Parathyroid adenoma (tissue), 2 donors: ENCODE results near the gene OLFML2B.

ENCODE experiments used
- H2AFZ ChIP-seq: fragments of 300-600 bp; sonication (generic); one replicate; pipeline ENCODE4 v1.7.0; 2017; ENCODE audit warnings: antibody characterized with exemption, mild to moderate bottlenecking
- H3K27ac ChIP-seq: fragments of 300-600 bp; sonication (generic); one replicate; pipeline ENCODE4 v1.7.0; 2017
- H3K27me3 ChIP-seq: fragments of 300-600 bp; sonication (generic); one replicate; pipeline ENCODE4 v1.7.0; 2017; ENCODE audit warnings: low read length; ENCODE audit not compliant: control insufficient read depth, insufficient read depth
- H3K36me3 ChIP-seq: fragments of 300-600 bp; sonication (generic); one replicate; pipeline ENCODE4 v1.7.0; 2017; ENCODE audit warnings: low read length; ENCODE audit not compliant: control insufficient read depth, insufficient read depth
- H3K4me1 ChIP-seq: fragments of 300-600 bp; sonication (generic); one replicate; pipeline ENCODE4 v1.7.0; 2017; ENCODE audit warnings: control low read depth
- H3K4me2 ChIP-seq: fragments of 300-600 bp; sonication (generic); one replicate; pipeline ENCODE4 v1.7.0; 2017; ENCODE audit warnings: low read length
- H3K4me3 ChIP-seq: fragments of 300-600 bp; sonication (generic); one replicate; pipeline ENCODE4 v1.7.0; 2017; ENCODE audit warnings: low read depth, low read length
- H3K79me2 ChIP-seq: fragments of 300-600 bp; sonication (generic); one replicate; pipeline ENCODE4 v1.7.0; 2017; ENCODE audit warnings: control low read depth
- H3K9ac ChIP-seq: fragments of 300-600 bp; sonication (generic); one replicate; pipeline ENCODE4 v1.7.0; 2017; ENCODE audit warnings: mild to moderate bottlenecking
- H3K9me3 ChIP-seq: fragments of 300-600 bp; sonication (generic); one replicate; pipeline ENCODE4 v1.7.0; 2017; ENCODE audit warnings: low read length; ENCODE audit not compliant: control insufficient read depth
- TF ChIP-seq, protein P1 (sequence below): fragments of 300-600 bp; sonication (generic); IDR thresholded peaks from one replicate; pipeline ENCODE4 v1.7.0; 2017; ENCODE audit warnings: antibody characterized with exemption, mild to moderate bottlenecking
- donor health status: primary hyperparathyroidism.

Gene OLFML2B

DNA sequence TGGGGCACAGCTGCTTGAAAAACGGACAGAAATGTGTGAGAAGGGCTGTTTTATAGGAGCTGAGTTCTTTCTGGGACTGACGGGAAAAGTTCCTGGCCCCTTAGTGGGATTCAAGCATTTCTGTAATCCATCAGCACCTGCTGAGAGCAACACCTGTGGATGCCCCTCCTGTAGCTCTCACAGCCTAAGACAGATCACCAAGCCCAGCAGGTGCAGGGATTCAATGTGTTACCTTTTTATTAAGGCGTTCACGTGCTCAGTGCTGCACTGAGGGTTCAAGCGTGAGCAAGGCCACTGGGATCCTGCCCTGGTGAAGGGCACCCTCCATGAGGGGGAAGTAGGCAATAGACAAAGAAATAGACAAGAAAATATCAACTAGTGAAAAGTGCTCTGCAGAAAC, 14.9 kb downstream of the OLFML2B start:
- no peak overlapping the region for H2AFZ ChIP-seq
- no peak overlapping the region for H3K27ac ChIP-seq
- no peaks in the 10 kb centered on the region for H3K36me3 ChIP-seq
- no peaks in the 10 kb centered on the region for H3K27me3 ChIP-seq
- H3K4me2 ChIP-seq = no peak overlapping the region
- no peaks in the 10 kb centered on the region for H3K79me2 ChIP-seq
- TF ChIP-seq, protein P1, sequence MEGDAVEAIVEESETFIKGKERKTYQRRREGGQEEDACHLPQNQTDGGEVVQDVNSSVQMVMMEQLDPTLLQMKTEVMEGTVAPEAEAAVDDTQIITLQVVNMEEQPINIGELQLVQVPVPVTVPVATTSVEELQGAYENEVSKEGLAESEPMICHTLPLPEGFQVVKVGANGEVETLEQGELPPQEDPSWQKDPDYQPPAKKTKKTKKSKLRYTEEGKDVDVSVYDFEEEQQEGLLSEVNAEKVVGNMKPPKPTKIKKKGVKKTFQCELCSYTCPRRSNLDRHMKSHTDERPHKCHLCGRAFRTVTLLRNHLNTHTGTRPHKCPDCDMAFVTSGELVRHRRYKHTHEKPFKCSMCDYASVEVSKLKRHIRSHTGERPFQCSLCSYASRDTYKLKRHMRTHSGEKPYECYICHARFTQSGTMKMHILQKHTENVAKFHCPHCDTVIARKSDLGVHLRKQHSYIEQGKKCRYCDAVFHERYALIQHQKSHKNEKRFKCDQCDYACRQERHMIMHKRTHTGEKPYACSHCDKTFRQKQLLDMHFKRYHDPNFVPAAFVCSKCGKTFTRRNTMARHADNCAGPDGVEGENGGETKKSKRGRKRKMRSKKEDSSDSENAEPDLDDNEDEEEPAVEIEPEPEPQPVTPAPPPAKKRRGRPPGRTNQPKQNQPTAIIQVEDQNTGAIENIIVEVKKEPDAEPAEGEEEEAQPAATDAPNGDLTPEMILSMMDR = no peak
- no peaks in the 10 kb centered on the region for H3K4me1 ChIP-seq
- H3K9ac ChIP-seq = no peak overlapping the region
- no peak overlapping the region for H3K4me3 ChIP-seq
- no peaks in the 10 kb centered on the region for H3K9me3 ChIP-seq

- no peak overlapping the region for H2AFZ ChIP-seq
- H3K36me3 ChIP-seq = no peaks in the 10 kb centered on the region
- no peak overlapping the region for H3K9ac ChIP-seq
- no peak overlapping the region for H3K27ac ChIP-seq
- H3K27me3 ChIP-seq = no peaks in the 10 kb centered on the region
- no peak overlapping the region for H3K4me3 ChIP-seq
- TF ChIP-seq, protein P1 = no peak
- no peak overlapping the region for H3K4me2 ChIP-seq
- no peaks in the 10 kb centered on the region for H3K9me3 ChIP-seq
- H3K79me2 ChIP-seq = no peaks in the 10 kb centered on the region
- H3K4me1 ChIP-seq = no peaks in the 10 kb centered on the region
Observed at GRCh38 chr1:162007466-162007865, 16.2 kb downstream of the OLFML2B start.

- Histone ChIP-seq H3K79me2 (no peaks in the 10 kb centered on the region), H3K4me1 (no peaks in the 10 kb centered on the region), H3K4me2 (no peak overlapping the region), H3K27me3 (no peaks in the 10 kb centered on the region), H3K9me3 (no peaks in the 10 kb centered on the region), H3K27ac (no peak overlapping the region), H2AFZ (no peak overlapping the region), H3K36me3 (no peaks in the 10 kb centered on the region), H3K9ac (no peak overlapping the region), H3K4me3 (no peak overlapping the region)
- TF ChIP-seq, protein P1 = no peak
Observed at GRCh38 chr1:162006081-162006480, 17.6 kb downstream of the OLFML2B start.

DNA sequence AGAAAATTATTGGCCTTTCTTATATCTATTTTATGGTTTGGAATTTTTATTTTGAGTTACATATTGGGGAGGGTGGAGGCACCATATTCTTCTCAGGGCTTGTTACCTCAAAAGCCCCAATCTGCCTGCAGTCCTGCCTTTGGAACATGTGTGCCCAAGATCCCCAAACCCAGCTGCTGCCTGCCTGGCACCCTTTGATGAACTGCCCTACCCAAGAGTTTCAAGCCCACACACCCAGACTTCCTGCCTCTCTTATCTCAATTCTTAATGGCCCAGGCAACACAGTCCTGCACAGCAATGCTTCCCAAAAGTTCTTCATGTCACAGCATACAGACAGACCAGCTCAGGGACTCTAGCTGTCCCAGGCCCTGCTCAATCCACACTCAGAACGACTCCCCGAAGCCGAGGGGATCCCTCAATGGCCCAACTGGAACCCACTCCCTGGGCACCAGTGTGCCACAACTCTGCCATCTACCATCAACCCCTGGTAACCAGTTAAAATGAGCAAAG, 19.2 kb downstream of the OLFML2B start:
- no peak overlapping the region for H3K4me2 ChIP-seq
- H3K4me1 ChIP-seq = no peaks in the 10 kb centered on the region
- H3K79me2 ChIP-seq = no peaks in the 10 kb centered on the region
- H3K9me3 ChIP-seq = no peaks in the 10 kb centered on the region
- no peaks in the 10 kb centered on the region for H3K27me3 ChIP-seq
- no peaks in the 10 kb centered on the region for H3K36me3 ChIP-seq
- H2AFZ ChIP-seq = no peak overlapping the region
- no peak overlapping the region for H3K27ac ChIP-seq
- H3K4me3 ChIP-seq = no peak overlapping the region
- H3K9ac ChIP-seq = no peak overlapping the region
- TF ChIP-seq, protein P1 = no peak

DNA sequence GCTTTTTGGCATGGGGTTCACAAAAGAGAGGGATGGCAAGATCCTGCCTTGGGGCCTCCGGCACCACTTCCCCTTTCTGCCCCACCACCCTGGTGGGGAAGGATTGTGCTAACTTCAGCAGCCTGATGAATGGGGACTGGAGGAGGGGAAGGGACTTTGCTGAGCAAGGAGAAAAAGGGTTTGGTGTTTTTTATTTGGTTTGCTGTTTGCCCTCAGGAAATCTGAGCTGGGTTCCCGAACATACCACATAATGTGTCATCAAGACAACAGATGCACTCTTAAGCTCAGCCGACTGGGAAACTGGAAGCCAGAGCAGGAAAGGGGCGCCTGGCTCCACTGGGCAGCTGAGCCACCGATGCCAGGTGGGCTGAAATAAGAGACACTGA, 19.8 kb downstream of the OLFML2B start:
- Histone ChIP-seq H2AFZ (peak overlapping the region; percentile 11), H3K36me3 (no peaks in the 10 kb centered on the region), H3K9ac (no peak overlapping the region)

More for the DNA sequence above, 19.8 kb downstream of the OLFML2B start:
- no peak overlapping the region for H3K4me2 ChIP-seq
- H3K27me3 ChIP-seq = no peaks in the 10 kb centered on the region
- H3K4me1 ChIP-seq = no peaks in the 10 kb centered on the region
- no peaks in the 10 kb centered on the region for H3K79me2 ChIP-seq
- H3K4me3 ChIP-seq = no peak overlapping the region
- H3K9me3 ChIP-seq = no peaks in the 10 kb centered on the region
- TF ChIP-seq, protein P1 = no peak
- H3K27ac ChIP-seq = no peak overlapping the region
